ENCODE results near the gene AP3B1.

The AP3B1 gene

DNA sequence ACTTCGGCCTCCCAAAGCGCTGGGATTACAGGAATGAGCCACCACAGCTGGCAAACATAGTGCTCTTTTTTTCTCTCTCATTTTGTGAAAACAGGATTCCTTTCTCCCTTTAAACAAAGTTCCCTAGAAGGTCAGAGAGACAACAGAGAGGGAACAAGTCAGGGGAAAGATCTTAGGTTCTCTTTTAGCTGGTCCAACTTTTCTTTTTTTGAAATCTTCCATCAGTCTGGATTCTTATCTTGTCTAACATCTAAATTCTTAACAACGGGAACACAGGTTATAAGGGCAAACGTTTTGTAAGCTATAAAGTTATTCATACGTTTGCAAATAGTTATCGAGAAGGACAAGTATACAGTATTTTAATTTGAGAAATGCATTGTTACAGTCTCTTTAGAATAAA lies 294.3 kb downstream of the AP3B1 start:
- DNase-seq, result no peak

GRCh38 chr5:77999399-77999798 lies 295.1 kb downstream of the AP3B1 start:
- no peak for DNase-seq

DNA sequence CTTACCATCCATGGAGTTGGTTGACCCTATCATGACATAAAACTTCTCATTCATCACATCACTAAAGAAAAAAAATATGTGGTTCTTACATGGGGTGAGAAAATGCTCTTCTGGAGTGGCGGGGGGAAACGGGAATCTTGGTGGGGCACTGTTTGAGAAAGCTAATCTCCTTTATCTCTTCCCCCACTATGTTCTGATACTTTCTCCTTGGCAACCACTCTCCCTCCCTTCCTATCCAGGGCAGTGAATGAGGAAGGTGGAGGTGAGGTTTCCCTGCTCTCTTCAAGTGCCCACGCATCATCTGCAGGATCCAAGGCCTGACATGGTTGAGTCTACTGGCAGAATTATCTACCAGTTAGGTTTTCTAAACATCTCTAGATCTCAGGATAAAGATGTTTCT lies 297.6 kb downstream of the AP3B1 start:
- DNase-seq, result peak in 1 of 3 experiments; percentile 42

DNA sequence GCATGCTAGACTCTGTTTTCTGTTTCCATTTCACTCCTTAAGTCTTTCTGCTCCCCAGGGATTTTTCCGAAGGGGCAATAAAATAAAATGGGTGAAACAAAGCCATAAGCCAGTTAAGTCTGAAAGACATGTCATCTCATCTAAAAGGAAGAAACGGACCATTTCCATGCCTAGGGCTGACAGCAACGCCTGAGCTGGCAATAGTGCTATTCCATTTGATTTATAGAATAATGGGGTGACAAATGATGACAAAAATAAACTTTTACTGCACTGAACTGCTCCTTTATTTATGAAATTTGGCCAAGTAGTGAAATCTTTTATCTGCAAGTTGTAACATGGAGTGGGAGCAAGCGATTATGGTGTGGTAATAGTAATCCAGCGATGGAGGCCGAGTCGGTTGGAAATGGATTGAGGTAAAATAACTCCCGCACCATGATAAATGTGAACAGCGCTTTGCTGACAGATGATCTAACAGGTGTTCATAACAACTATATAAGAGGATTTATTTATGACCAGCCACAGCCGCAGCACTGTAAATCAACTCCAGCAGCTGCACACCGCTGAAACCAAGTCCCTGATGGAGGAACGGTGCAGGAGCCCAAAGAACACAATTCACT lies 298.6 kb downstream of the AP3B1 start:
- peak; percentile 35 to 90 (median 76) for DNase-seq

DNA sequence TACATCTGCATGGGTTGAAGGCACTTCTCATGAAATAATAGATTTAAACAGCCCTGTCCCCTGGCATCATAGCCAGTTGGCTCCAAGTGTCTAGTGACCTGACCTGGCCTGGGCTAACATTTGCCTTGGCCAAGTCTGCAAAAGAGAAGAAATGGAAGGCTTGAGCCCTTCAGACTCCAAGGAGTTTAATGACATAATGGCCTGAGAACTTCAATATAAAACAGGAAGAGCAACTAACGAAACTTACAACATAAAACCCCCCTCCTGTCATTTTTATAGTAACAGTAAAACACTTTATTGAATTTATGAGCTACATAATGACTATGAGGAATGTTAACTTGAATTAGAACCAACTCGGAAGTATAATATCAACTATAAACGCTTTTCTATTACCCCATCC lies 299.6 kb downstream of the AP3B1 start:
- no peak for DNase-seq

- DNase-seq, result peak; percentile 50 to 81 (median 80)
Observed at GRCh38 chr5:77993855-77994318, 300.6 kb downstream of the AP3B1 start.

DNA sequence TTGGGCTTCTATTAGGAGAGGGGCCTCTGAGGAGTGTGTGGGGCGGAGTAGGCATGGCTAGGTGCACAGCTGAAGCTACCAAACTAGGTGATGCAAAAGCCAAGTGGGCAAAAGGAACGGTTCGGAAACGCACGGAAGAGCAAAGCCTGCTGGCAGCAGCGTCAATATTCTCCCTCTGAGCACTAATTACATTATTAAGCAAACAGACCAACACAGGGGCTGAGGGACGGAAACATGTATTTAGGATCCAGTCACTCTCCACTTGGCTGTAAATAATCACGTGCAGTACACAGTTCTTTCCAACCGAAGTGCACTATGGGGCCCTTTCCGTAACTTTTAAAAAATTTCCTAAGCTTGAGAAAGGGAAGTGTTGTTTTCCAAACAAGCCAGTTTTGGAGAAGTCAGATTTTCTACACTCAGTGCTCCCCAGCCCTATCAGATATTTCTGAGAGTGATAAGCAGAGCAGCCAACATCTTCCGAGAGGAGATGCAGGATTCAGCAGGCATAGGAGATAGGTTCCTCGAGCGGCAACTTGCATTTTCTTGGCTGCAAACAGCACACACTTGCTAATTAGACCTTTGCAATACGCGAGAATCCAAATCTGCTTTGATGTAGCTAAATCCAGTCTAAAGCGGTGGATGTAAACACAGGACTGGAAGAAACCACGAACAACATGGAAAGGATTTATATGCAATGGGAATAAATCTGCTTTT lies 301.2 kb downstream of the AP3B1 start:
- DNase-seq, result peak; percentile 47 to 79 (median 76)

- DNase-seq, result no peak
Observed at GRCh38 chr5:77991084-77991483, 303.4 kb downstream of the AP3B1 start.

DNA sequence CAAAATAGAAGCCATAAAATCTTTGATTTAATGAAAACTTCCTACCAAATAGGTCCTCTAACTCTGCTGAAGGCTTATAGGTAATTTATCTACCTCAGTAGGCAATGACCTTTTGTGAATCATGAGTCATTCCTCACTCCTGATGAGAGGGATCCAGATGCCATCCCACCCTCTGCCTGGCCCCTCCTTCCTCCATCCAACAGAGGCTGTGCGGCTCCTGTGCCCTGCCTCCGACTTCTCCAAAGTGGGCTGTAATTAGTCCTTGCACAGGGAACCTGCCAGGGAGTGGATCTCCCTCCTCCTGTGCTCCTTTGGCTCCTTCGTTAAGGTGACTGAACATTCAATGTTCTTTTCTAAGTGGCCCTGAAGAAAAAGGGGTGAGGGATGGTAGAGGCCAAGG lies 304.5 kb downstream of the AP3B1 start:
- peak in 2 of 3 experiments; percentile 19 to 81 for DNase-seq

GRCh38 chr5:77987988-77988387 lies 306.5 kb downstream of the AP3B1 start:
- DNase-seq, result no peak

- DNase-seq, result no peak
Observed at GRCh38 chr5:77987331-77987730, 307.2 kb downstream of the AP3B1 start.

- no peak for DNase-seq
Observed at GRCh38 chr5:77986261-77986660, 308.2 kb downstream of the AP3B1 start.

GRCh38 chr5:77985247-77985646 lies 309.3 kb downstream of the AP3B1 start:
- DNase-seq, result no peak

DNA sequence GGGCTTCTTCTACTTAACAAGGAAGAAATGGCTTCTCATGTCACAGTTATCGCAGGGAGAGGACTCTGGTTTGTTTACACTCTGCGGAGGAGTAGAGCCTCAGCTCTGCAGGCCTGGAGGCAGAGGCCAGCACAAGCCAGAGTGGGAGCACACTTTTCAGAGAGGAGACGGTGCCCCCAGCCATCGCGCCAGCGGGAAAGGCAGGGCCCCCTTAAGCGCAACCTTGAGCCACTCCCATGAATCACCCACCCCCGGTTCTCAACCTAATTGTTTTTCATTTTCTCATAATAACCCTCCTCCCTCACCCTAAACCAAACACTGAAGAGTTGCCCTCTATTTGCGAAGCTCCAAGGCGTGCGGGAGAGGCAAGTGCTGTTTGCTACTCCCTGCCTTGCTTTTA lies 309.9 kb downstream of the AP3B1 start:
- peak in 2 of 3 experiments; percentile 20 to 51 for DNase-seq

DNA sequence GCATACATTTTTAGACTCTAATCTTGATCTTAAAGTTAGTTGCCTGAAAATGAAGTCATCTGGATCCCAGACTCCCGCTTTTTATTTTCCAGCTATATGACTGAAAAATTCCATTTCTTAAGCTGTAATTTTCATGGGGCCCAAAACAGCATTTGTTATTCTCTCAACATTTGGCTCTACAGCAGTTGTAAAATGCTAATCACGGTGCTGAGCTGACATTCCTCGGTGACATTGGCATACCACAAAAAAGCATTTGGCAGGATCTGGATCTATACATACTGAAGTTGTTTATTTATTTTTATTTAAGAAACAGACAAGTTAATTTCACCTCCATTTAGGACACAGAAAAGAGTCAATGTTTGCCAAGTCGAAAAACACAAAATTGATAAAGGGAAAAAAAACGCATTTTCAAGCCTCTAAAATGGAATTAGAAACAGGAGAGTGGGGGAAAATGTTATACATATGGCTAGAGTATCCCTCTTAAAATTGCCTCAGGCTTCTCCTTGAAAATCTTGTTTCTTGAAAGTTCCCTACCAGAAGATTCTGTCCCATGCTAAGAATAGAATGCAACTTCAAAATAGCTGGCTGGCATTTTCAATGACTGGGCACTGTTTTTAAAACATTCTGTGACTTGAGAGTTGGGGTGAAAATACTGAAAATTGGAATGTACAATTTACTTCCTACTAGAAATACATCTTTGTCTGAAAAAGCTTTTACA lies 310.9 kb downstream of the AP3B1 start:
- no peak for DNase-seq

DNA sequence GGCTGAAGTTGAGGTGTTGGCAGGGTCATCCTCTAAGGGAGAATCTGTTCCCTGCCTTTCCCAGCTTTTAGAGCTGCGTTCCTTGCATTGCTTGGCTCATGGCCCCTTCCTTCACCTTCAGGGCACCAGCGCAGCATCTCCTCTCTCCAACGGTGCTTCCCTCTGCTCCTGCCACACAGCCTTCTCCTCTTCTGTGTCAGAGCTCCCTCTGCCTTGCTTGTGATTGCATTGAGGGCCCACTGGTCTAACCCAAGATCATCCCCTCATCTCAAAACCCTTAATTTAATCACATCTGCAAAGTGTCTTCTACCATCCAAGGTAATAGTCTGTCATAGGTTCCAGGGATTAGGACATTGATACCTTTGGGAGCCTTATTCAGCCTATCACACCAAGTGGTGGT lies 312.7 kb downstream of the AP3B1 start:
- no peak for DNase-seq

- no peak for DNase-seq
Observed at GRCh38 chr5:77974576-77974975, 319.9 kb downstream of the AP3B1 start.

GRCh38 chr5:77973253-77973609 lies 321.3 kb downstream of the AP3B1 start:
- DNase-seq, result no peak

GRCh38 chr5:77972469-77973252 lies 321.8 kb downstream of the AP3B1 start:
- peak in 2 of 3 experiments; percentile 47 to 53 for DNase-seq

DNA sequence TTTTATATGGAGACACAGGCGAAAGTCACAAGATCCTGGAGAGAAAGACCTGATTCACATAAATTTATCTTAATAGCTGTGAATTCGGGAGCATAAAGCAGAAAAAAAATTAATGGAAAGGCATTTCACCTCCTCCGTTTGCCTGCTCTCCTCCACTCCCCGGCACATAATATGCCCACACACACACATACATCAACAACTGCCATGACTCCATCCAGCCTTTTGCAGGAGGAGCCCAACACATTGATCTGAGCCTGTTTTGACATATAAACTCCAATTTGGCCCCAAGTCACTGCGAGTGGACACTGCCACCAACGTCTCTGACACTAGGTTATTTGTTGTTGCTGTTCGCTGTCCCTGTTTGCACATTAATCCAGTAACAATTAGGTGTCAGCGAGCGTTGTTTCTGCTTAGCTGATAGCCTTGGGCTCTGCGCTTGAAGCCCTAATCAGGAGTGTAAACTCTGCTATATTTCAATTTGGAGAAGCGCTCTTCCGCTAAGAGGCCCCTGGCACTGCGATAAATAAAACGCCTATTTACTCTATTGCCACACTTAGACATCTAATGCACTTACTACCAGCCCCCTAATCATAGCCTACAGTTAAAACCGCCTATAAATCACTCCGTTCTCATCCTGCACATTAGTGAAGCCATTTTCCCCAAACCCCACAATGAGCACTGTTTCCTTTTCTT lies 322.6 kb downstream of the AP3B1 start:
- DNase-seq, result peak in 2 of 3 experiments; percentile 71 to 93

GRCh38 chr5:77970891-77971290 lies 323.6 kb downstream of the AP3B1 start:
- no peak for DNase-seq

DNA sequence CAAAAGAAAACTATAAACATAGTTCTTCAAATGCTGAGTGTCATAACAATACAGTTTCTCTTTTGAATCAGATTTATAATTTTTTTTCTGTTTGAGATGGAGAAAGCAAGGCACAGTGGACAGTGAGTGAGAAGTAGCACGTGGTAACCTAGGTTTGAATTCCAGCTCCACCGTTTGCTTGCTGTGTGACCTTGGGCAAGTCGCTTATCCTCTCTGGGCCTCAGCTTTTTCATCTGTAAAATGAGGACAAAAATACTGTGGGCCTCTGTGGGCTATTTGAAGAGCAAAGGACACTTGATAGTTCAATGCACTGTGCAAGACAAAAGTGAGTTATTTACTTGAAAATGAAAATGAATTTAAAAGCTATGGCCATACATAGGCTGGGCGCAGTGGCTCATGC lies 330.7 kb downstream of the AP3B1 start:
- DNase-seq, result no peak

All from NCI-H1417 (cell line).